CD4-positive, alpha-beta T cell treated with Interleukin-2 at 100 ng/mL for 4 hours (primary cell): ENCODE data around the gene ANK2.
A peak's percentile ranks its signal among the peaks of the same experiment; 100 is the strongest.

Experiments
- DNase-seq: peaks from one replicate; pipeline ENCODE4 v3.0.0-alpha.2; 2020; ENCODE audit warnings: low spot score

The ANK2 gene

GRCh38 chr4:113347245-113347644 is 297.8 kb downstream of the ANK2 start:
- no peak for DNase-seq

- DNase-seq, result no peak
Measured at GRCh38 chr4:113349430-113349829, 300.0 kb downstream of the ANK2 start.

- no peak for DNase-seq
Measured at GRCh38 chr4:113350576-113350975, 301.1 kb downstream of the ANK2 start.

GRCh38 chr4:113355550-113356371 is 306.3 kb downstream of the ANK2 start:
- DNase-seq, result peak; percentile 75

GRCh38 chr4:113356453-113356852 is 307.0 kb downstream of the ANK2 start:
- no peak for DNase-seq

- DNase-seq, result no peak
Measured at GRCh38 chr4:113358784-113359183, 309.3 kb downstream of the ANK2 start.

- DNase-seq, result no peak
Measured at GRCh38 chr4:113365377-113365776, 315.9 kb downstream of the ANK2 start.

GRCh38 chr4:113368056-113368455 is 318.6 kb downstream of the ANK2 start:
- no peak for DNase-seq

- DNase-seq, result no peak
Measured at GRCh38 chr4:113371111-113371510, 321.7 kb downstream of the ANK2 start.

GRCh38 chr4:113375964-113376666 is 326.7 kb downstream of the ANK2 start:
- no peak for DNase-seq

GRCh38 chr4:113378836-113379235 is 329.4 kb downstream of the ANK2 start:
- DNase-seq, result no peak

GRCh38 chr4:113382704-113383103 is 333.3 kb downstream of the ANK2 start:
- no peak for DNase-seq

GRCh38 chr4:113383111-113383785 is 333.8 kb downstream of the ANK2 start:
- DNase-seq, result no peak

GRCh38 chr4:113384600-113384999 is 335.1 kb downstream of the ANK2 start:
- DNase-seq, result no peak

- no peak for DNase-seq
Measured at GRCh38 chr4:113385281-113385899, 335.9 kb downstream of the ANK2 start.

GRCh38 chr4:113389160-113389559 is 339.7 kb downstream of the ANK2 start:
- DNase-seq, result no peak

GRCh38 chr4:113390850-113391249 is 341.4 kb downstream of the ANK2 start:
- no peak for DNase-seq

- DNase-seq, result no peak
Measured at GRCh38 chr4:113394108-113394729, 344.8 kb downstream of the ANK2 start.

GRCh38 chr4:113394730-113395530 is 345.5 kb downstream of the ANK2 start:
- DNase-seq, result peak; percentile 85

GRCh38 chr4:113397114-113397701 is 347.8 kb downstream of the ANK2 start:
- no peak for DNase-seq
